Central memory CD4-positive, alpha-beta T cell (primary cell): ENCODE data around the gene LIMD2.
"Not testable (repeated sequence)": the region's sequence is repeated elsewhere in the genome, so short reads cannot be mapped to it uniquely, and the experiment has no call there.

Experiments
- DNase-seq: peaks from one replicate; pipeline ENCODE4 v3.0.0; 2022
- total RNA-seq, 3 experiments: gene quantifications; one replicate each; lab custom pipeline; 2026; lab: John Stamatoyannopoulos, UW

The LIMD2 gene
- 58.2 to 435 (median 418) reads per million in 3 experiments for total RNA-seq

- DNase-seq = peak; percentile 80
Observed at GRCh38 chr17:63699638-63700527, at the start of gene LIMD2. Gene LIMD2 (minus strand): TSS chr17:63700125. CDS start chr17:63699298, 827 bp downstream.

DNA sequence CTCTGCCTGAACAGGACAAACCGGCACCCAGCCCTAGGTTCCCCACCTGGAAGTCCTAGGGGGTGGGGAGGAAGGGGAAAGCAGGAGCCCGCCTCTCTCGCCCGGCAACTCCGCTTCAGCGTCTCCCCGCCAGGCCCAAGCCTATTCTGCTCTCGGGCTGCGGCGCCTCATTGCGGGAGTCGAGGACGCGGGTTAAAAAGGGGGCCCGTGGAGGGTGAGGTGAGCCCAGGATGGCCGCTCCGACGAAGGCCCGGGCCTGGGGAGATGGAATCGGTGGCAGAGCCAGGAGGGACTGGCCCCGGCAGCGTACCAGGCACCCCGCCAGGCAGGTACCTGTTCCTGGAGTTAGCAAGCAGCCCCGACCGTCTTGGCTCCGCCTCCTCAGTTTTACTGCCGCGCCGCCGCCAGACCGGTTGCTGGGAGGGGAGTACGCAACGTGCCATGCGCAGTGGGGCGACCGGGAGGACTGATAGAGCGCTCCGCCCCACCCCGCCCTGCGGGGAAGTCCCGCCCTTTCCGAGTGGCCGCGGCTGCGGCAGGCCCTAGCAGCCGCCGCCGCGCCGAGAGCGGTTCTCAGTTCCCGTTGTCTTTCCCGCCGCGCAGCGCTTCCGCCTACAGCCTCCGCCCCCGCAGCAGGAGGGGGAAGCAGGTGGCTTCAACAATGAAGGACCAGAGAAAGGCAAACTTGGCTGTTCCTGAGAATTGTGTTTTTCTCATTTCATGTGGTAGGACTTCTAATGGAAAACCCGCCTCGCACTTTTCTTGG is 41.7 kb upstream of the LIMD2 start, which contains the start of gene STRADA:
STRADA (minus strand) TSS at position 392 of the 766 bp plus-strand sequence. CDS start 13,430 bp downstream, outside the sequence.
- DNase-seq = peak; percentile 98

GRCh38 chr17:63741143-63741407 is 41.1 kb upstream of the LIMD2 start:
- no peak for DNase-seq

DNA sequence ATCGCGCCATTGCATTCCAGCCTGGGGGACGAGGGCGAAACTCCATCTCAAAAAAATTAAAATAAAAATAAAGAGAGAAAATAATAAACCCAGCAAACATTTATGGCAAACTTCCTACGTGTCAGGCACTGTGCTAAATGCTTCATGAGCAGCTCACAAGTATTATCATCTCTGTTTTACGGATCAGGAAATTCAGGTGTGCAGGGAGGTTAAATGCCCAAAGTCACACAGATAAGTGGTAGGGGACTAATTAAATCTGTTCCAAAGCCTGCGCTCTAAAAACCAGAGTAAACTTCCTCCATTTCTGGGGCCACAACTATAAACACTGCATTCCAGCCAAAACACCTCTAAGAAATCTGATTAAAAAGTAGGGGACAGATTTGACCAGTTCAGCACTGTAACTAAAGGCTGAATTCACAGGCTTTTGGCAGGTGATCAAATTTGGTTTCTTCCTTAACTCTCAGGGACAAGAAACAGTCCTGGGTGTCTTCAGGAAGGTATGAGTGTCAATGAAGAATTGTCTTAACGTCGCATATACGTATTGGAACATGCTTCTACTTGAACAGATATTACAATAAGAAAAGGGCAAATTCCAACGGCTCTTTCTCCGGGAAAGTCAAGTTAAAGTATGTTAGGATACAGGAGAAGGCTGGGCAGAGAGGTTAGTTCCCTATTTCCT is 40.7 kb upstream of the LIMD2 start:
- DNase-seq = no peak

GRCh38 chr17:63735691-63736090 is 35.8 kb upstream of the LIMD2 start:
- DNase-seq = no peak

GRCh38 chr17:63722403-63722802 is 22.5 kb upstream of the LIMD2 start:
- no peak for DNase-seq

DNA sequence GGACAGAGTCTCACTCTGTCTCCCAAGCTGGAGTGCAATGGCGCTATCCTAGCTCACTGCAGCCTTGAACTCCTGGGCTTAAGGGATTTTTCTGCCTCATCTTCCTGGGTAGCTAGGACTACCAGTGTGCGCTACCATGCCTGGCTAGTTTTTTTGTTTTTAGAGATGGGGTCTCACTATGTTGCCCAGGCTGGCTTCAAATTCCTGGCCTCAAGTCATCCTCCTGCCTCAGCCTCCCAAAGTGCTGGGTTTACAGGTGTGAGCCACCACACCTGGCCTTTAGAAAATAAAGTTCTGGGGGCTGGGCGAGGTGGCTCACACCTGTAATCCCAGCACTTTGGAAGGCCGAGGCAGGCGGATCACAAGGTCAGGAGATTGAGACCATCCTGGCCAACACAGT is 20.3 kb upstream of the LIMD2 start:
- not testable (repeated sequence) for DNase-seq

DNA sequence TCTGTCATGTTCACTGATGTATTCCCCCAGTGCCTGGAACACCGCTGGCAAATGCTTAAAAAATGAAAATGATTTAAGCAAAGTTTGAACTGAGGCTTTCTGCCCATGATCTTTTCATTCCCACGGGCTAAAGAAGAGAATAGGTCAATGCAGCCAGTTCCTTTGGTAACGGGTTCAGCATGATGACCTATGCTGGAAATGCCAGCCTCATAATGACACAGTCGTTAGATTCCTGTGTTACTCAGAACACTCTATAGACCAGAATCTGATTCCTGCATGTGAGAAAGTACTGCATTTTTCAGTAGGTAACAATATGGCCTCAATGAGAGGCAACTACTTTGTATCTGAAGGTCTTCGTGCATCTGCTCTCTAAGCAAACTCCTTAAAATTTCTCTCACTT is 19.1 kb upstream of the LIMD2 start:
- no peak for DNase-seq

DNA sequence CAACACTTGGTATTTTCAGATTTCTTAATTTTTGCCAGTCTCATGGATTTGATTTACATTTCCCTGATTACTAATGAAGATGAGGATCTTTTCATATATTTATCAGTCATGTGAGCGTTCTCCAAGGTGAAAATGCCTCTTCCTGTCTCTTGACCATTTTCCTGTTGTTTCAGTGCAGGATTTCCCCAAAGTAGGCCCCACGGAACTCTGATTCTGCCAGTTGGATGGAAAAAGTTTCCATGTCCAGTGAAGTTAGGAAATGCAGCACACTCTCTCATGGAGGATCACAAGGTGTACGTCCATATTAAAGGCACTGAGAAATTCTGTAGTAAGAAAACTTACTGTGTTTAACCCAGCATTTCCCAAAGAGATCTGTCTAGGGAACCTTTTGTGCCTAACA is 16.5 kb upstream of the LIMD2 start:
- DNase-seq = no peak

GRCh38 chr17:63714550-63715277 is 14.8 kb upstream of the LIMD2 start:
- DNase-seq = no peak

DNA sequence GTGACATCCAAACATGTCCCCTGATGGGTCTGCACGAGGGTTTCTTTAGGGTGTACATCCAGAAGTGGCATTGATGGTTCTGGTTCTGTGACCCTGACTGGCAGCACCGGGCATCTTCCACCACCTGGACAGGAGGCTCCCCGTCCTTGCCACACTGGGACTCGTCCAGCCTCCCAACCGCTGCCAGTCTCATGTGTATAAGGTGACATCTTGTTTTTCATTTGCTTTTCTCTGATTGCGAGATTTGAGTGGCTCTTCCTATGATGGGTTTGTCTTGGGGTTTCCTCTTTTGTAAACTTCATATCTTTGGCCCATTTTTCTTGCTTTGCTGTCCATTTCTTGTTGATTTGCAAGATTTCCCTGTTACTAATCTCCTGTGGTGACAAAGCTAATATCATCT is 9.2 kb upstream of the LIMD2 start:
- no peak for DNase-seq

DNA sequence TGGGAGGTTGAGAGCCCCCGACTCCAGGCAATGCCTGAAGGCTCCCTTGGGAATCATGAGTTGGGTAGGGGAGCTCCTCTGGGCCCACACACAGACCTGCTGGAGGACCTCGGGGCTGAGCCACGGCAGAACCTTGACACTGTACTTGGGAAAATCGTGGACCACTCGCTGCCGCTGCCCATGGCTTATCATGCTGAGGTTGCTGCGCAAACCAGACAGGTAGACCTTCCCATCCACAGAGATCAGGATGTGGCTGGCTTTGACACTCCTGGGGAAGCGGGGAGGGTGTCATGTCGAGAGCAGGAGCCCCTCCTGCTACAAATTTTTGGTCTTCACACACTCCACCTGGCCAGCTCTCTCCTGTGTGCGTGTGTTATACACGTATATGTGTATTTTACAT is 7.2 kb upstream of the LIMD2 start:
- peak; percentile 52 for DNase-seq

GRCh38 chr17:63706336-63707082 is 6.6 kb upstream of the LIMD2 start:
- no peak for DNase-seq

GRCh38 chr17:63705657-63706056 is 5.7 kb upstream of the LIMD2 start:
- DNase-seq = no peak

GRCh38 chr17:63704836-63705235 is 4.9 kb upstream of the LIMD2 start:
- no peak for DNase-seq

DNA sequence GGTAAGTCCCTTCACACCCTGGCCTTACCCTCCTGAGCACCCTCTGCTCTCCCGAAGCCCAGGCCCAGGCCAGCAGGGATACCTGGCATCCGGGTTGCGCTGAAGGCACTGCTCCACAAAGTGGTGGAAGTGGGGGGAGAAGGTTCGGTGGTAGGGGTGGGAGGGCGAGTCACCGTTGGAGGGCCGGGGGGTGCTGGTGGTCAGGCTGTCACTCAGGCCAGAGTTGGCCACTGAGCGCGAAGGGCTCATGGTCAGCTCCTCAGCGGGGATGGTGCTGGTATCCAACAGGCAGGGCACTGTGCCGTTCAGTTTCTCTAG is 4.3 kb upstream of the LIMD2 start:
- no peak for DNase-seq

- DNase-seq = no peak
Observed at GRCh38 chr17:63703556-63704258, 3.8 kb upstream of the LIMD2 start.

DNA sequence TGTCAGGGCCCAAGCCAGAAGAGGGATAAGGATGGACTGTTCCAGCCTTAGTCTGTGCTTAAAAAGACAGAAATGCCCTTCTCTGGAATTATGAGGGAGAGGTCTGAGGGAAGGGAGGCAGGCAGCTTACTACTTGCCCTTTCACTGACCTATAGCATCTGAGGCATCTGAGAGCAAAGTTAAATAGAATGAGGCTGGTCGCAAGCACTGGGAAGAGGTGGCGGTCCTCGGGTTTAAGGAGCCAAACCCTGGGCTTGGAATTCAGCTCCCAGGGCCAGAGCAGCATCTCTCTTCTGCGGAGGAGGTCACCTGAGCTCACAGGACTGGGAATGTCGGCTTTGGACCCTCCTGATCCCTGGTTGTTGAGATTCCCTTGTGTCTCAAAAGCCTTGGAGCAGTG is 3.1 kb upstream of the LIMD2 start:
- no peak for DNase-seq

GRCh38 chr17:63702721-63703015 is 2.7 kb upstream of the LIMD2 start:
- no peak for DNase-seq

DNA sequence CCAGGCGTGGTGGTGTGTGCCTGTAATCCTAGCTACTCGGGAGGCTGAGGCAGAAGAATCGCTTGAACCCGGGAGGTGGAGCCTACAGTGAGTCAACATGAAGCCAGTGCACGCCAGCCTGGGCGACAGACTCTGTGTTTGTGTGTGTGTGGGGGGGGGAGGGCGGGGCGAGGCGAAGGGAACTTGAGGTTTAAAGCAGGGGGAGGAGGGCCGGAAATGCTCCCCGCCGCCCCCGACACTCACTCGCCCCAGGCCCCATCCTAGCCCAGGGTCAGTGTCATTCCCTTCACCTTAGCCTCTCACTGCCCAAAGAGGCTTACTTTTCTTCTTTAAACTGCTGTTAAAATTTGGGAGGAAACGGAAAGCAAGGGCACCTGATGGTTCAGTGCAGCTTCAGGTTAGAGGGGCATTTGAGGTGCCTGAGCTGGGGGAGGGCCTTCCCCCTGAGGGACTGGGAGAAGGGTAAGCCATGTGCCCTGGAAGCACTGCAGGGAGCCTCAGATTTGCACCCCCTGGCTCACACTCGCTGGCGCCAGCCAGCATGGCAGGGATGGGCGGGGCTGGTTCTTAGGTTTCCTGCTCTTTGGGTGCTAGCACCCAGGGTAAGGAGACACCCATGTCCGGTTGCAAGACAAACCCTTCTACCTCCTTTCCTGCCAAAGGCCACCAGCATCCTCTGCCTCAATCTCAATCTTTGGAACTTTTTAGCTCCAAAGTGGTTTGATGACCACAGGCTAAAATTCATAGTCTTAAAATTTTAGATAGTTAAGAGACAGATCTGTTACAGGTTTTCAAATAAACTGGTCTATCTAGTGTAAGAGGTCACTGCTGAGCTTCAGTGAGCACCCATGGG is 2.2 kb upstream of the LIMD2 start:
- peak; percentile 72 for DNase-seq

GRCh38 chr17:63701456-63701820 is 1.5 kb upstream of the LIMD2 start:
- no peak for DNase-seq
